Measurements from ENCODE around the gene ICA1.
A peak's percentile ranks its signal among the peaks of the same experiment; 100 is the strongest.
"Not testable (repeated sequence)": the region's sequence is repeated elsewhere in the genome, so short reads cannot be mapped to it uniquely, and the experiment has no call there.

Gene ICA1

DNA sequence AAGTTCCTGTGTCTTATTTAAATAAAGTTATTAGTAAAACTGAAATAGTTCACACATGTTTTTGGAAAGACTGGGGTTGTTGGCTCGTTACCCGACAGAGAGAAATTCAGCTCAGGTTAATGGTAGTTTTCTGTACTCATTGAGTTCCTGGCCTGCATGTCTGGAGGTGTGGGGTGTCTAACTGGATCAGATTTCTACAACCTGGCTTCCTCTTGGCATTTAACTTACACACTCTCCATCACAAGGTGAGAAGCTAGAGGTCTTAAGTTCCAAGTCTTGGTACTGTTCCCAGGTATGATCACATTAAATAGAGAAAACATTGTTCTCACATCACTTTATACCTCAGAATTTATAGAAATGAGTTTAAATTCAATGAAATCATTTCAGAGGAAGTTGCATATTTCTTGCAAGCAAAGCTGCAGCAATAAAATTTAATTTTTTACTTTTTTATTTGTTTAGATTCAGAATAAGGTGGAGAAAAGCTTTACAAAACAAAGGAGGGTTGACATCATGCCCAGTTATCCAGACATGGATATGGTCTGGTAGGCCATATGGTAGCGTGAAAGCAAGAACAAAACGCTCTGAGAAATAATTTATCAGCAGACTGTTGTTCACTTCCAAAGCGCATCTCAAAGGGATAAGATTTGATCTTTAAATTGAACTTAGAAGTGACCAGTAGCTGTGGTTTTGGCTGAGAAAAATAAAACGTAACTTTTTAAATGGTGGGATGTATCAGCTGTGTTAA lies 172.8 kb downstream of the ICA1 start:
- no peak for DNase-seq

- DNase-seq: no peak
Observed at GRCh38 chr7:8086239-8086638, 175.7 kb downstream of the ICA1 start.

GRCh38 chr7:8085420-8085819 lies 176.5 kb downstream of the ICA1 start:
- DNase-seq: no peak

- no peak for DNase-seq
Observed at GRCh38 chr7:8084836-8085235, 177.1 kb downstream of the ICA1 start.

- DNase-seq: no peak
Observed at GRCh38 chr7:8082762-8083161, 179.2 kb downstream of the ICA1 start.

- no peak for DNase-seq
Observed at GRCh38 chr7:8078418-8078817, 183.5 kb downstream of the ICA1 start.

- peak; percentile 37 for DNase-seq
Observed at GRCh38 chr7:8070451-8071180, 191.4 kb downstream of the ICA1 start.

- no peak for DNase-seq
Observed at GRCh38 chr7:8068892-8069686, 192.9 kb downstream of the ICA1 start.

GRCh38 chr7:8065356-8065813 lies 196.6 kb downstream of the ICA1 start:
- DNase-seq: no peak

DNA sequence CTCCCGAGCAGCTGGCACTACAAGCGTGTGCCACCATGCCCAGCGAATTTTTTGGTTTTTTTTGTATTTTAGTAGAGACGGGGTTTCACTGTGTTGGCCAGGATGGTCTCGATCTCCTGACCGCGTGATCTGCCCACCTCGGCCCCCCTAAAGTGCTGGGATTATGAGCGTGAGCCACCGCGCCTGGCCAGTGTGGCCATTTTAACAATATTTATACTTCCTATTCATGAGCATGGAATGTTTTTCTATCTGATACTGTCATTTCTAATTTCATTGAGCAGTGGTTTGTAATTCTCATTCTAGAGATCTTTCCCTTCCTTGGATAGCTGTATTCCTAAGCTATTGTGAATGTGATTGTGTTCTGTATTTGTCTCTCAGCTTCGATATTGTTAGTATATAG lies 197.1 kb downstream of the ICA1 start:
- DNase-seq: no peak

- DNase-seq: no peak
Observed at GRCh38 chr7:8063706-8064297, 198.2 kb downstream of the ICA1 start.

GRCh38 chr7:8063300-8063699 lies 198.7 kb downstream of the ICA1 start:
- not testable (repeated sequence) for DNase-seq
